Measurements from ENCODE around the gene KPNB1. TPM values are rescaled to one million over a fixed set of nuclear protein-coding genes. Genes with fewer than 3 reads are reported as not detected.
A peak's percentile ranks its signal among the peaks of the same experiment; 100 is the strongest.
"Not testable (repeated sequence)": the region's sequence is repeated elsewhere in the genome, so short reads cannot be mapped to it uniquely, and the experiment has no call there.

The KPNB1 gene
- polyA plus RNA-seq, 4 donors, result 177 to 273 (median 248) TPM

- DNase-seq (ENCODE audit: low read depth in 4 of 4, low spot score in 3 of 4), result no peak
Measured at GRCh38 chr17:47676199-47676472, 26.4 kb downstream of the KPNB1 start.

- no peak for DNase-seq (ENCODE audit: low read depth in 4 of 4, low spot score in 3 of 4)
Measured at GRCh38 chr17:47676510-47677165, 26.9 kb downstream of the KPNB1 start.

- no peak for DNase-seq (ENCODE audit: low read depth in 4 of 4, low spot score in 3 of 4)
Measured at GRCh38 chr17:47678196-47678595, 28.5 kb downstream of the KPNB1 start.

- no peak for DNase-seq (ENCODE audit: low read depth in 4 of 4, low spot score in 3 of 4)
Measured at GRCh38 chr17:47682138-47682537, 32.4 kb downstream of the KPNB1 start.

DNA sequence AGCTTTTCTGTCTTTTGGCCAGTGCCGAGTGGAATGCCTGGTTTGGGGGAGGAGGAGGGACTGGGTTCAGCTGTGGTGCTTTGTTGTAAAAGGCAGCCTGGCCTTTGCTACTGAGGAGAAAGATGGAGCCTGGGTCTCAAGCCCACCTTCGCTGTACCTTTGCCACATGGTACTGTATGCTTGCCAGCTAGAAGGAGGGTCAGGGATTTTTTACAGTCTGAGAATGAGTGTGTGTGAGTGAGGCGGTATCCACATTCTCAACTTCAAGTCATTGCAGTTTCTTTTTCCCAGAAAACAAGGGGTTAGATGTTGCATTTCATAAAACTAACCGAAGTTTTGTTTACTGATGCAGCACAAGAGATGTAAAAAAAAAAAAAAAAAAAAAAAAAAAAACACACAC is 33.0 kb downstream of the KPNB1 start:
- not testable (repeated sequence) for DNase-seq (ENCODE audit: low read depth in 4 of 4, low spot score in 3 of 4)

GRCh38 chr17:47684025-47684424 is 34.3 kb downstream of the KPNB1 start:
- DNase-seq (ENCODE audit: low read depth in 4 of 4, low spot score in 3 of 4), result no peak

- no peak for DNase-seq (ENCODE audit: low read depth in 4 of 4, low spot score in 3 of 4)
Measured at GRCh38 chr17:47684535-47685193, 34.9 kb downstream of the KPNB1 start.

GRCh38 chr17:47685556-47686275 is 36.0 kb downstream of the KPNB1 start:
- no peak for DNase-seq (ENCODE audit: low read depth in 4 of 4, low spot score in 3 of 4)

DNA sequence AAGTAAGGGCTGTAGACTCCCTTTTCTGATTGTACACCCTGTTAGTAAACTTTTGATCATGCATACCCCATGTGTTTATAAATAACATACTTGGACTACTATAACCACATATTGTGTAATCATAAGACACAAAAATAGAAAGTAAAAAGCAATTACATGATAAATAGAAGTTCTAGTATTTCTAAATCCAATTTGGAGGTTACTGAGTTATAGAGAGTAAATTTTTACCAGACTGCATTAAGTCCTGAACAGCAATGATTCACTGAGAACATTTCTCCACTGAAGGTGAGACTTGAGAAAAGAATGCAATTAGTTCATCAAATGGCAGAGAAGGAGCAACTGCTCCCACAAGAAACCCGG is 36.5 kb downstream of the KPNB1 start:
- no peak for DNase-seq (ENCODE audit: low read depth in 4 of 4, low spot score in 3 of 4)

GRCh38 chr17:47686664-47687327 is 37.1 kb downstream of the KPNB1 start:
- no peak for DNase-seq (ENCODE audit: low read depth in 4 of 4, low spot score in 3 of 4)

DNA sequence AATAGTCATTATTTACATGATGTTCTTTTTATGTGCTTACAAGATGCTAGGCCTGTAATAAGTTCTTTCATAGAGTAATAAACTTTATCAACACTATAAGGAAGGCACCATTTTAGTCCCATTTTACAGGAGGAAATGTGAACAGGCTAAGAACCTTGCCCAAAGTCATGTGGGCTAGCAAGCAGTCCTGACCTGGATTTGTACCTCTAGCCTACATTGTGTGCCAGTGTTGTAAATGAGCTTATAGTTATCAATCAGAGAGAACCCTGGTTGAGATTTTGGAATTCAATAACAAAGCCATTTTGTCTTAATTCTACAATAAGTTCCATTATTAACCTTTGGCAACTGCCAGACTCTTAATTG is 37.6 kb downstream of the KPNB1 start:
- no peak for DNase-seq (ENCODE audit: low read depth in 4 of 4, low spot score in 3 of 4)

GRCh38 chr17:47687748-47688147 is 38.0 kb downstream of the KPNB1 start:
- DNase-seq (ENCODE audit: low read depth in 4 of 4, low spot score in 3 of 4), result no peak

DNA sequence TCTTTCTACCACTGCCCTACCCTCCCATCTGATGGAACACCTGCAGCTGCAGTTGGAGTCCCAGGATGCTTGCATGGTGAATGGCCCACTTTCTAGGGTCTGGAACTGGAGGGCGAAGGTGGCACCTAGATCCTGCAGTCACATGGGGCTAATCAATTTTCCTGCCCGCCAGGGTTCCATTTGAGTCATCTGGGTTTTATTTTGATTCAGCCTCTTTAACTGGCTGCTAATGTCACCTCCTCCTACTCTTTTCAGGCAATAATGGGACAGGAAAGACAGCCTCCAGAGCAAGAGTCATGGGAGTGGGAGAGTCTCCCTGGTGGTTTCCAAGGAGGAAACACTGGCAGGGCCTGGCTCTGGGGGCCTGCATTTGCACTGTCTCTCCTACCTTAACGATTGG is 40.4 kb downstream of the KPNB1 start:
- DNase-seq (ENCODE audit: low read depth in 4 of 4, low spot score in 3 of 4), result no peak

DNA sequence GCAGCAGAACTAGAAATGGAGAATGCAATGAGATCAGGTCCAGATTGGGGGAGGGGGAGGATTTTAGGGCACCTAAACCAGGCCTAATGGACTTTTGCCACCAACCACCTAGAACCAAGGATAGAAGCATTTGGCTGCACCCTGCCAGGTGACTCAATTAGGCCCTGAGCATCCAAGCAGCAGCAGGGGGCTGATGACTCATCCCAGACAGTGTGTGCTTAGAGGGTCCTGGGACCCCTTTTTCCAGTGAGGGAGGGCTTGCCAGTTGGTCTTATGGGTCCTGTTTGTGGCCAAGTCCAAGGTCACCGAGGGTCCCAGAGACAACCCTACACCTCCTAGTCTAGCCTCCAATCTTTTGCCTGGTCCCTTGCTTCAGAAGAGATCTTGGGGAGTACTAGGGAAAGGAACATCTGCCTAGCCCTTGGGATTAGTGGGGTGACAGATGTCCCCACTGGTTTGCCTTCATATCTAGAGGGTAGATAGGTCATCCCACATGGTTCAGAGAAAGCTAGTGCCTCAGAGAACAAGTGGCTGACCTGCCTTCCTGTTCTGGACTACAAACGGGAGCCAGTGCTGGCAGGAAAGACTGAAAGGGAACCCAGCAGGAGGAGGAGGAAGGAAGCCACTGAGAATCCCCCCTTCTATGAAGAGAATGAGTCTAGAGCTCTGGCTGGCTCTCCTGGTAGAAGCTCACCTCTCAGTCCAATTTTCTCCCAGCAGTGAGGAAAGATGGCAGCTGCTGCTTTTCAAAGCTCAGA is 42.6 kb downstream of the KPNB1 start:
- no peak for DNase-seq (ENCODE audit: low read depth in 4 of 4, low spot score in 3 of 4)

DNA sequence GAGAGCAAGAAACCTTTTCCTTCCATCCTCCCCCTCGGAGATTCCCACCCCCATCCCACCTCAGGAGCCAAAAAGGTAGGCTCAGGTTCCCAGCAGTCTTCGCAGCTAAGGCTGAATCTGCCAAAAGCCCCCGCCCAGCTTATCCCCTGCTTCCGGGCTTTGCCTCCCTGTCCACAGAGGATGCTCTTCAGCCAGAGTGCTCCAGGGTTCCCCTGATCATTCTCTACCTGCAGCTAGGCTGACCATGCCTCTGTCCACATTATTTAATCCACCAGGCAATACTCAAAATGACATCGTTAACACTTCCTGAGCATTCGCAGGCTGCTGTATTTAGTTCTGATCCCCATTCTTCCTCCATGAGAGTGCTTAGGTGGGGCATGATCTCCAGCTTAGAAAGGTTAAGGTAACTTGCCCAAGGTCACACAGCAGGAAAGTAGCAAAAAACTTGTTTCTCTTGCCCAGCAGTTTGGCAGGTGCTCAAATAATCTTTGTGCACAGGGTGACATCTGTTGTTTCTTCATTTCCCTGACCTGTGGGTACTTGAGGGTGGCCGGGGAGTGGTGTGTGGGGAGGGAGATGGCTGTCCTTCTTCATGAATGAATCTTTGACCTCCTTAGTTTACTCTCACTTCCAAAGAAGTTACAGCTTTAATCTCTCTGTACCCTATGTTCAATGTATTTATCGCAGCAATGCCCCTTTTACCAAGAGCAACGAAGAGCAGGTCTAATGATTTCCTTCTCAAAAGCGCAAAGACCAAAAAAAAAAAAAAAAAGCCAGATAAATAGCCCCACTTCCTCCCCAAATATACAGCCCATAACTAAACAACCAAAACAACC is 43.4 kb downstream of the KPNB1 start:
- no peak for DNase-seq (ENCODE audit: low read depth in 4 of 4, low spot score in 3 of 4)

DNA sequence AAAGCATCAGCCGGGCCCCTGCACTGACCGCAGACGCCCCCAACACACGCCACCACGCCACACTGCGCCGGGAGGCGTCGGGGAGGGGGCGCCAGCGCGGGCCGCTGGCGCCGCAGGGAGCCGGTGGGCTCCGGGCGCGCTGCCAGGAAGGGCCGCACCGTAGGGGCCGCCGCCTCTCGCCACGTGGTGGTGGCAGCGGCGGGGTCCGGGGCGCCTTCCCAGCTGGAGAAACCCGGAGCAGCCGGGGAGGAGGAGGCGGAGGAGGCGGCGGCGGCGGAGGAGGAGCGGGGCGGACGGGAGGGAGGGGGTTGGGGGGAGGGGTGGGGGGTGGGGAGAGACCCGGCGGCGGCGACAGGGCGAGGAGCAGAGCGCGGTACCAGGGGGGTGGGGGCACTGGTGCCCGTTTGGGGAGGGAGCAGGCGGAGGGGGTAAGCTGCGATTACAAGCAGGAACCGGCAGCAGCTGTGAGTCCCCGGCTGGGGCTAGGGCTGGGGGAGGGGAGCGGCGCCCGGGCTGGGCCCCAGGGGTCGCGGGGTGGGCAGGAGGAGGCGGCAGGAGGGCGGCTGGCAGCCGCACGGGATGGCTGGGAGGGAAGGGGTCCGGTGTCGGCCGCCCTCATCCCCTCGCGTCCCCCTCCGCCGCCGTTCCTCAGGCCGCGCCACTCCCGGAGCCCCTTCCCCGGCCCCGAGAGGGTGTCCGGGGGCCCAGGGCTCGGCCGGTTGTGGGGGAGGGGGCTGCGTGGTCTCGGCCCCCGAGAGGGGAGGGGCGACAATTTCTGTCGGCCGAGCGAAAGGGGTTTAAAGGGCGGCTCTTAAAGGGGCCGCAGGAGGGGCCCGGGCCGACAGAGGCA is 44.2 kb downstream of the KPNB1 start, which contains the start of gene TBKBP1:
Gene TBKBP1 (plus strand): TSS at position 431 of the 850 bp plus-strand sequence. CDS start 1,952 bp downstream, outside the sequence.
- DNase-seq (ENCODE audit: low read depth in 4 of 4, low spot score in 3 of 4), result peak; percentile 23 to 74 (median 70)

GRCh38 chr17:47694581-47695428 is 45.1 kb downstream of the KPNB1 start:
- peak in 2 of 4 donors; percentile 18 to 43 for DNase-seq (ENCODE audit: low read depth in 4 of 4, low spot score in 3 of 4)
